ENCODE measurements around the gene FSTL5.

The FSTL5 gene

DNA sequence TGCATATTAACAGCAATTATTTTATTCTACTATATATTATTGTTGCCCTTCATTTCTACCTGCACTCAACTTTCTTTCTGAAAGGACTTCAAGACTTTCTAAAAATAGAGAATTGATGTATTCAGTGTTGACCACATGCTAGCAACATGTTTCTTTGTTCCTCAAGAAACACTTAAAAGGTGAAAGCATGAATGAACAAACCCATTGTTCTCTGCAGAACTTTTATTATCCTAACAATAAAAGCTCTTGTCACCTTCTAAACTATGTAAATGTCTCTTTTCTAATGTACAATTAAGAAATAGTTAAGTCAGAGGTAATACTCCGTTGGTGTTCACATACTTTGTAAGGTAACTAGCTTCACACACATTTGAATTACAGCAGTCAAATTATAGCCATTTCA lies 638.7 kb downstream of the FSTL5 start:
- peaks cover 3% of the 10 kb centered on the region for H3K9me3 Mint-ChIP-seq
- H3K27me3 Mint-ChIP-seq, result no peaks in the 10 kb centered on the region
- no peak overlapping the region for H3K4me3 Mint-ChIP-seq
- no peaks in the 10 kb centered on the region for H3K36me3 Mint-ChIP-seq (ENCODE audit: low read depth)
- no peaks in the 10 kb centered on the region for H3K4me1 Mint-ChIP-seq (ENCODE audit: low read depth)
- H3K27ac Mint-ChIP-seq, result no peak overlapping the region

DNA sequence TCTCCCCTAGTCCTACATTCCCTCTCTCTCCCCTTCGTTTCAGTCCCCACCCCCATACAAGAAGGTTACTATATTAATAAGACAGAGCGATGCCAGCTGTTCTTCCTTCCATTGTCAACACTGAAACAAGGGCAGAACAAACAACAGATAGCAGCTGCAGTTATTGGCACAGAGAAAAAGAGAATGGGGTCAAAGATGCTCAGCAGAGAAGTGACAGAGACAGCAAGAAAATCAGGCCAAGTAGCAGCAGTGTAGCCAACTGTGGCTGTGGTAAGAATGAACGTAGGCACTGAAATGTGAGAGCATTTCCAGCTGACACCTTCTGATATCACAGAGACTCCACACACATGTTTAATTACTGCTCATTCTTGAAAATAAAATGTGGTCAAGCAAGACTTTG lies 641.8 kb downstream of the FSTL5 start:
- Mint-ChIP-seq H3K27ac (no peak overlapping the region), H3K4me1 (ENCODE audit: low read depth) (no peaks in the 10 kb centered on the region), H3K9me3 (no peaks in the 10 kb centered on the region), H3K36me3 (ENCODE audit: low read depth) (no peaks in the 10 kb centered on the region), H3K27me3 (no peaks in the 10 kb centered on the region), H3K4me3 (no peak overlapping the region)

DNA sequence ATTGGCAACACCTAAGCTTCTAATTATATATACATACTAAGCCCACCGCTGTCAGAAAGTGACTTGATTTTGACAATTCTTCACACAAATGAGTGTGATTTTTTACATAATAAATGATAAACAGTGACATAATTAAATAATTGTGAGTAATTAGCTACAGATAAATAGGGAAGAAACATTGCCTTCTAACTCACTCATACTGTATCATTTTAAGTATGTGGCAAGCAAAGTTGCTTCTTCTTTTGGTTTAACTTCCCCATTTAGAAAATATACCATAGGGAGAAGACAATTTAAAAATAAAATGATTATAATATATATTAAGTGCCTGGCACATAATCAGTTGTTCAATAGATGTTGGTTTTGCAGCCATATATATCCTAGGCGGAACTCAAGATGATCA lies 644.2 kb downstream of the FSTL5 start:
- H3K9me3 Mint-ChIP-seq, result no peaks in the 10 kb centered on the region
- H3K4me3 Mint-ChIP-seq, result no peak overlapping the region
- no peaks in the 10 kb centered on the region for H3K4me1 Mint-ChIP-seq (ENCODE audit: low read depth)
- no peaks in the 10 kb centered on the region for H3K27me3 Mint-ChIP-seq
- H3K27ac Mint-ChIP-seq, result no peak overlapping the region
- H3K36me3 Mint-ChIP-seq (ENCODE audit: low read depth), result no peaks in the 10 kb centered on the region

DNA sequence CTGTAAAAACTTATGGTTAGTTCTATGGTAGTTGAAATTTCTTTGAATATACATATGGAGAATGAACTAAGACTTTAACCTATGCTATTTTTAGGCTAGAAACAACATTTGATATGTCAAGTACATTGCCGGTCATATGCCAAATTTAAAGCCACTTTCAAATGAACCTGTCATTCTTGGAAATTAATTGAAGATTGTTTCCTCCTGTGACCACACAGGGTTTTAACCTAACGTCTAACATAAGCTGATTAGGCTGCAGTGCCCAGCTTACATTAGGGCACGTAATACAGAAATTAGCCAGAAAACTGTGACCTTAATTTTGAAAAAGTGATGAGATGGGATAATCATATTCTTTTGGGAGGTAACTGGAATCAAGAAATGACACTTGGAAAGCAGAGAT lies 645.9 kb downstream of the FSTL5 start:
- Mint-ChIP-seq H3K4me3 (no peak overlapping the region), H3K27ac (no peak overlapping the region), H3K4me1 (ENCODE audit: low read depth) (no peaks in the 10 kb centered on the region), H3K27me3 (no peaks in the 10 kb centered on the region), H3K36me3 (ENCODE audit: low read depth) (no peaks in the 10 kb centered on the region), H3K9me3 (no peaks in the 10 kb centered on the region)

DNA sequence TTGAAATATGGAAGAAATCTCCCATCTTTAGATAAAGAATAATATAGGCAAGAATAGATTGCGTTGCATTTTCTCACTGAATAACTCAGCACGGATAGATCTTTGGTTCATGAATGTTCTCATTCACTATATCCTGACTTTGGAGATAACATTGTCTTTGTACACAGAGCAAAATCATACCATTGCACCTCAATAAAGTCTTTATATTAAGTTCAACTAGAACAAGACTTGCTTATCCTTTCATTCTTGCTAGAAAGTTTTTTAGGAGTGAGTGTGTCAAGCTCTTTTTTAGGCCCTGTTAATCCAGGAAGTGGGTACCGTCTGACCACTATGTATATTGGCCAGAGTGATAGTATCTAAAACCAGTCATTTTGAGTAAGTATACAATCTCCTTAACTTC lies 658.7 kb downstream of the FSTL5 start:
- Mint-ChIP-seq H3K27me3 (no peaks in the 10 kb centered on the region), H3K9me3 (no peaks in the 10 kb centered on the region), H3K27ac (no peak overlapping the region), H3K4me3 (no peak overlapping the region), H3K4me1 (ENCODE audit: low read depth) (no peaks in the 10 kb centered on the region), H3K36me3 (ENCODE audit: low read depth) (no peaks in the 10 kb centered on the region)

DNA sequence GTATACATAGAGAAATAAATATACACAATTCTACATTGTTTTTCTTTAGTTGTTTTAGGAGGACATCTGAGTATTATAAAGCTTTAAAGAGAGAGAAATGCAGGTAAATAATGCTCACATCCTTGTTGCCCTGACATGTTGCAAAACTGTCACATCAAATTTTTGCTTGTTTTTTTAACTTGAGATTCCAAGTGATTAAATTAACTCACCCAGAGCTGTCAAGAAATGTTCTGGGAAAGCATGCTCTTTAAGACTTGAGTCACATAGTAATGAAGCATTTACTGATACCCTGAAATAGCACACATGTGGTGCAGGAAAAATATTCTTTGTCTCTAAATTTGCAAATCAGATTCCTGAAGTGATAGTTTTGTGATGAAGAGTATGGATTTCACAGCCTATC lies 665.6 kb downstream of the FSTL5 start:
- no peaks in the 10 kb centered on the region for H3K27me3 Mint-ChIP-seq
- H3K36me3 Mint-ChIP-seq (ENCODE audit: low read depth), result no peaks in the 10 kb centered on the region
- no peaks in the 10 kb centered on the region for H3K4me1 Mint-ChIP-seq (ENCODE audit: low read depth)
- H3K4me3 Mint-ChIP-seq, result no peak overlapping the region
- H3K27ac Mint-ChIP-seq, result no peak overlapping the region
- no peaks in the 10 kb centered on the region for H3K9me3 Mint-ChIP-seq

DNA sequence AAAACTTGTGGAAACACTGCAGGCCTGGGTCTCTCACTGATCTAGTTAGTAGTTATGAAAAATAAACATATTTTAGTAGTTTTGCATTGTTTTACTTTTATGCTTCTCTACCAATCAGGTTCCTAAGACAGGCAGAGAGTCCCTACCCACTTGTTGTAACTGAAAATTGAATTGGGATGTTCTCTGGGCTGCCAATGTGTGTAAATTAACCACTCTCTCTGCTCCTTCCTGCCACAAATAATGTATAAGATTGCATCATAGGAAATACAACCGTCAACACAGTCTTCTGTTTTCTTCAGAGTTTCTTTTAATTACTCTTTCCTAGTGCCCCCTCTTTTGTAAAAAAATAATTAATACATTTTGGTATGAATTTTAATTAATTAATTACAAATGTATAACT lies 677.3 kb downstream of the FSTL5 start:
- Mint-ChIP-seq H3K36me3 (ENCODE audit: low read depth) (no peaks in the 10 kb centered on the region), H3K9me3 (no peaks in the 10 kb centered on the region), H3K27ac (no peak overlapping the region)

DNA sequence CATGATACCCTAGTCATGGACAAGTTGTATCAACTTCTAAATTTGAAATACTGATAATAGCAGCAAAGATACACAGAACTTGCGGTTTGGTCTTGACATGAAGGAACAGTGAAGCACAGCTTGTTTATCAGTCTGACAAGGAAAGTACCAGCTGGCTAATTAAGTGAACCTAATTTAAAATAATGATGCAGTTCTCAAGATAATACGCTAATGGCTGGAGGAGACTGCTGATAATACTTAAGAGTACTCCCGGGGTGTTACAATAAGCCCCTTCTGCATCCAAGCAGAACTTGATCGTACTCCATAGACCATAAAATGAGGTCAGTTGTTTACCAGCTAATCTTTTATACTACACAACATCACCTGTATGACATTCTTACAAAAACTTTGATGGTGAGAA lies 697.5 kb downstream of the FSTL5 start:
- Mint-ChIP-seq H3K27me3 (no peaks in the 10 kb centered on the region), H3K9me3 (peaks cover 16% of the 10 kb centered on the region), H3K36me3 (ENCODE audit: low read depth) (no peaks in the 10 kb centered on the region), H3K4me1 (ENCODE audit: low read depth) (no peaks in the 10 kb centered on the region), H3K27ac (no peak overlapping the region), H3K4me3 (no peak overlapping the region)

More for the DNA sequence above, 677.3 kb downstream of the FSTL5 start:
- Mint-ChIP-seq H3K27me3 (no peaks in the 10 kb centered on the region), H3K4me1 (ENCODE audit: low read depth) (no peaks in the 10 kb centered on the region), H3K4me3 (no peak overlapping the region)

DNA sequence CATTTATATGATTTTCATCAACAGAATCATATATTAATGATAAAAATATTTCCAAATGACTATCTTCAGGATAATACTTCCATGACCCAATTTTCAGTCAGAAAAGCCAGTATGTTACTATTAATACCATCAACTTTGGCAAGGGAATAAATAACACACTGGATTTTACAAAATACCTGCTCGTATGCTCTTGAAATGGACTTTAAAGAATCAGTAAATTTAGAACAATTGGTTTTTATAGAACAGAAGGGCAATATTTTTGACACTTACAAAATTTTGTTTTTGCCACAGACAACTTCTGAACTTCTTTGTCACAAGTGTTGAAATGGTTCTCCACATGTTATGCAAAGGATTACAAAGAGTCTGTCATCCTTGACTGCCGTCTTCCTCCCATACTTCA lies 700.4 kb downstream of the FSTL5 start:
- H3K4me1 Mint-ChIP-seq (ENCODE audit: low read depth), result no peaks in the 10 kb centered on the region
- no peak overlapping the region for H3K27ac Mint-ChIP-seq
- no peaks in the 10 kb centered on the region for H3K36me3 Mint-ChIP-seq (ENCODE audit: low read depth)
- H3K9me3 Mint-ChIP-seq, result peaks cover 12% of the 10 kb centered on the region
- no peak overlapping the region for H3K4me3 Mint-ChIP-seq
- no peaks in the 10 kb centered on the region for H3K27me3 Mint-ChIP-seq

DNA sequence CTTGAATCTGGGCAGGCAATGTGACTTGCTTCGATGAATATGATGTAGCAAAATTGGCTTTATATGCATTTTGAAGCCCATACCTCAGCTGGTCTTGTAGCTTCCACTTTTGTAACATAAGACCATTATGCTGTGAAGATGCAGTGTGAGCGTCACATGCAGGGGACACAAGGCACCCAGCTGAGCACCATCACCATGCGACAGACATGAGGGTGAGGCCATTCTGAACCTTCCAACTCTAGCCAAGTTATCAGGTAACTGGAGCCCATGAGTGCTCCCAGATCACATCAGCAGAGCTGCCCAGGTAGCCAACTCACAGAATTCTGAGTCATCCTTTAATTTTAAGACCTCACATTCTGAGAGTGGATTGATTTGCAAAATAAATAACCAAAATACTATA lies 705.9 kb downstream of the FSTL5 start:
- no peak overlapping the region for H3K4me3 Mint-ChIP-seq
- H3K27me3 Mint-ChIP-seq, result no peaks in the 10 kb centered on the region
- H3K36me3 Mint-ChIP-seq (ENCODE audit: low read depth), result no peaks in the 10 kb centered on the region
- H3K9me3 Mint-ChIP-seq, result peaks cover 8% of the 10 kb centered on the region
- H3K4me1 Mint-ChIP-seq (ENCODE audit: low read depth), result no peaks in the 10 kb centered on the region
- no peak overlapping the region for H3K27ac Mint-ChIP-seq

DNA sequence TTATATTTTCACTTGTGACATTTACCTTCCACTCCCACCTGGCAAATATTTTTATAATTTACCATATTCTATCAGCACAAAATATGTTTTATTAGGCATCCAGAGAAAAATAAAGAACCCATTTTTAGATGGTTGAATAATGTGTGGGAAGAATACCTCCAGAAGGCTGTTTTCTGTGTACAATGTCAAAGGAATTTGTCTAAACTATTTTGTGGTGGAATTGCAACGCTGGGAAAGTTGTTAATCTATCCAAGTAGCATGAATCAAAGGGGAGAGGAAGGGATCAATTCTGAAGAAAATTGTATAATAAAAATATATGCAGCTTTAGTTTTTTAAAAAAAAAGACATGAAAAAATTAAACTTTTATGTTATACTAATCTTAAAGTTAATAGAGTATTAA lies 706.5 kb downstream of the FSTL5 start:
- H3K27me3 Mint-ChIP-seq, result no peaks in the 10 kb centered on the region
- H3K9me3 Mint-ChIP-seq, result peaks cover 3% of the 10 kb centered on the region
- H3K27ac Mint-ChIP-seq, result no peak overlapping the region
- no peaks in the 10 kb centered on the region for H3K4me1 Mint-ChIP-seq (ENCODE audit: low read depth)
- H3K4me3 Mint-ChIP-seq, result no peak overlapping the region
- H3K36me3 Mint-ChIP-seq (ENCODE audit: low read depth), result no peaks in the 10 kb centered on the region

DNA sequence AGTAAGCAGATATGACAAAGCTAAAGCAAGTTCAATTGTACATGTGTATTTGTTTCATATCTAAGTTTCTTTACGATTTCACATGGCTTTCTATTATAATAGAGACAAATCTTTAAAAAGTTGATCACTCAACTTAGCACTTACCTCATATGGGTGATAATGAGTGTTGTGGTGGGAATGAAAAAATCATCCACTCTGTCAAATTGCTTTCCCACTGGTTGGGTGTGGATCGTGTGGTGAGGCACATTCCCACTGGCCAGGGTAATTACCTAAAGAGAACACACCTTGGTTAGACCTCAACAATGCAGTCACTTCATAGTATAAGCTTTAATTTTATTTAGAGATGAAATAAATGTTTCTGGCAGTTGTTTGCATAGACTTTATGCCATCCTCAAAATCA lies 708.9 kb downstream of the FSTL5 start:
- H3K27ac Mint-ChIP-seq, result no peak overlapping the region
- H3K4me1 Mint-ChIP-seq (ENCODE audit: low read depth), result no peaks in the 10 kb centered on the region
- H3K27me3 Mint-ChIP-seq, result no peaks in the 10 kb centered on the region
- no peaks in the 10 kb centered on the region for H3K9me3 Mint-ChIP-seq
- H3K36me3 Mint-ChIP-seq (ENCODE audit: low read depth), result no peaks in the 10 kb centered on the region
- no peak overlapping the region for H3K4me3 Mint-ChIP-seq

DNA sequence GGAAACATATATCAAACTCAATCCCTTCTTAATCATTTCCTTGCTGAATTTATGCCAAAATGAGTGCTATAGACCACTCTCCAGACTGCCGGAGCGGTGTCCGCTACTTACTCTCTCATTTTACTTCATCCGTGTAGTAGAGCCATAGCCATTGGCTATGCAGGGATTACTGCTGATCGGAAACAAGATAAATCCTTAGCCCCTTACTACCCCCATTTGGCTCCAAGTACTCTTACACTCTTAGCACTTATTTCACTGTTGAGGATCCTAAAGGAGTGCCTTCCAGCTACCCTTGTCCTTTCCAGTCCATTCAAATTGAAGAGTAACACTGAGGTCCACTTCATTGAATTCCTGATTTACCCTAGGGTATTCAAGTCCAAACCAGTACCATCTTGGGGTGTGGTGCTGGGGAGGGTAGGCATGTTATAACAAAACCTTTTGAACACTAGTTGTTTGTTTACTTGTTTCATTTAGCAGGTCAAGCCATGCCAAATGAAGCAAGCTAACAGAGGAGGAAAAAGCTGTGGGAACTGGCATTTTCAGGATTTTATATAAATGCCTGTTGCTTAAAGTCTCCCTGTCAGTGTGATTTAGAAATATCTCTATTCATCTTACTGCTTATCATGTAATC lies 715.1 kb downstream of the FSTL5 start:
- H3K36me3 Mint-ChIP-seq (ENCODE audit: low read depth), result no peaks in the 10 kb centered on the region
- H3K27ac Mint-ChIP-seq, result no peak overlapping the region
- H3K27me3 Mint-ChIP-seq, result no peaks in the 10 kb centered on the region
- H3K9me3 Mint-ChIP-seq, result no peaks in the 10 kb centered on the region
- no peaks in the 10 kb centered on the region for H3K4me1 Mint-ChIP-seq (ENCODE audit: low read depth)
- no peak overlapping the region for H3K4me3 Mint-ChIP-seq

DNA sequence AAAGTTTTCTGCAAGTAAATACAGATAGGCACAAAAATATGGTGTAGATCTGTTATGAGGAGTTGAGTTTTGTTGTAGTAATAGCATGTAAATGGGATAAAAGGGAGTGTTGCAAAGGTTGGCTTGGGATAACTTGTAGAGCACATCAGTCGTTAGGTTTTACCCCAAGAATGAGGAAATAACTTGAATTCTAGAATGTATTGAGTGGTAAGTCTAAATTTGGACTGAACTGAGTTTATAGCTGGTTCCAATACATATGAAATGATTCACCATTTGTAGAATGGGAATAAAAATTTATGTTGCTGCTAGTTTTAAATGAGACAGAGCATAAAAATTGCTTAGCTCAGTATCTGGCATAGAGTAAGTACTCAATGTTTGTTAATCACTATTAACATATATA lies 719.2 kb downstream of the FSTL5 start:
- H3K4me1 Mint-ChIP-seq (ENCODE audit: low read depth), result no peaks in the 10 kb centered on the region
- H3K4me3 Mint-ChIP-seq, result no peak overlapping the region
- H3K27me3 Mint-ChIP-seq, result no peaks in the 10 kb centered on the region
- no peak overlapping the region for H3K27ac Mint-ChIP-seq
- no peaks in the 10 kb centered on the region for H3K9me3 Mint-ChIP-seq
- H3K36me3 Mint-ChIP-seq (ENCODE audit: low read depth), result no peaks in the 10 kb centered on the region

DNA sequence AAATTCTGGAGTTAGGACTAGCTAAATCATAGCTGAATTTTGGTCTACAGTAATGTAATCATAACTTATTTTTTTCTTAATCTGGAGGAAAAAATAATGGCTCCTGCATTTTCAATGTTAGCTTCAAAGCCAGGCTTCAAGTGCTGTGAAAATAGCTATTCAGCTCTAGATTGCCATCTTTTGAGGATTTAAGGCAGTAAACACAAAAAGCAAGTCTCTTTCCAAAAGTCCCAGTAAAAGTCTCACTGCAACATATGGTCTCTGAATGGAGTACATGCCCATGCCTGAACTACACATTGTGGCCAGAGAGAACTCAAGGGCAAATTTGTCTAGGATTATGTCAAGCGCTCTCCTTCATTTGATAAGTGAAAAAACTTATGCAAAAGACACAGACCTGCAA lies 720.9 kb downstream of the FSTL5 start:
- H3K4me3 Mint-ChIP-seq, result no peak overlapping the region
- H3K27me3 Mint-ChIP-seq, result no peaks in the 10 kb centered on the region
- H3K4me1 Mint-ChIP-seq (ENCODE audit: low read depth), result no peaks in the 10 kb centered on the region
- H3K36me3 Mint-ChIP-seq (ENCODE audit: low read depth), result no peaks in the 10 kb centered on the region
- no peaks in the 10 kb centered on the region for H3K9me3 Mint-ChIP-seq
- H3K27ac Mint-ChIP-seq, result no peak overlapping the region

DNA sequence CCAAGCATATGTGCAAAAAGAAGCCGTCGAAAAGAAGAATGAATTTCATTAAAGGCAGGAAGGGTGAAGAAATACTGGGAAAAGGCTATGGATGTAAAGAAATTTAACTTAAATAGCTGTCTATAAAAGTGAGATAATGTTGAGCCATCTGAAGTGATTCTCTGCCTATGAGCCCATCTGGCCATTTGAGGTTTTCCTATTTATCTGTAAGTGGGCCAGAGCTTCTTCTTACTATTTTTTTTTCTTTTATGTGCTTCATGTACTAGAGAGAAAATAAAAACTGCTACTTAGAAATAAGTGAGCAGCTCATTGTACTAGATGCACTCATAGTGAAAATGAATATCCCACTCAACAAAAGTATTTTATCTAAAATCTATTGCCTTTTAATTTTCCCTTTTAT lies 725.7 kb downstream of the FSTL5 start:
- H3K4me3 Mint-ChIP-seq, result no peak overlapping the region
- no peak overlapping the region for H3K27ac Mint-ChIP-seq
- H3K4me1 Mint-ChIP-seq (ENCODE audit: low read depth), result no peaks in the 10 kb centered on the region
- H3K27me3 Mint-ChIP-seq, result no peaks in the 10 kb centered on the region
- no peaks in the 10 kb centered on the region for H3K36me3 Mint-ChIP-seq (ENCODE audit: low read depth)
- peaks cover 13% of the 10 kb centered on the region for H3K9me3 Mint-ChIP-seq

Measured in stimulated activated naive CD8-positive, alpha-beta T cell treated with anti-CD3 and anti-CD28 coated beads, Interleukin-15, Interleukin-2, amounts not matched to agents 100 ng/mL and 50 ng/mL, for 24 hours (primary cell).